ENCODE data around the gene HSPBAP1. TPM values are rescaled to one million over a fixed set of nuclear protein-coding genes. Genes with fewer than 3 reads are reported as not detected.
A peak's percentile ranks its signal among the peaks of the same experiment; 100 is the strongest.
"Not testable (repeated sequence)": the region's sequence is repeated elsewhere in the genome, so short reads cannot be mapped to it uniquely, and the experiment has no call there.

HSPBAP1 gene
- total RNA-seq, 2 donors from 2014 or later, result 6.2 to 6.4 TPM

DNA sequence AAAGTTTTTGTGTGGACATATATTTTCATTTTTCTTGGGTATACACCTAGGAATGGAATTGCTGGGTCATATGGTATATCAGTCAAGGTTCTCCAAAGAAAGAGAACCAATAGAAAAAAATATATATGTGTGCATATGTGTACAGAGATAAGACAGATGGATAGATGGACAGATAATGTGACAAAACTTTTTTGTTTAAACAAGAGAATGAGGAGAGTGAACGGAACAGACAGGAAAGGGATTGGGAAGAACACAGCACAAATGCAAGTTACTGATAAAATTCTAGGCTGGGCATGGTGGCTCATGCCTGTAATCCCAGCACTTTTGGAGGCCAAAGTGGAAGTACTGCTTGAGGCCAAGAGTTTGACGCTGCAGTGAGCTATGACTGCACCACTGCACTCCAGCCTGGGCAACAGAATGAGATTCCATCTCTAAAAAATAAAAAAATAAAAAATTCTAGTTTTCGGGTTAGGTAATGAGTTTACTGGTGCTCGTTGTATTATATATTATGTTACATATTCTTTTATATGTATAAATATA is 50.0 kb downstream of the HSPBAP1 start:
- H3K4me3 Mint-ChIP-seq, result no peak overlapping the region
- H3K36me3 Mint-ChIP-seq, result peaks cover 14% of the 10 kb centered on the region
- no peak overlapping the region for H3K27ac Mint-ChIP-seq

DNA sequence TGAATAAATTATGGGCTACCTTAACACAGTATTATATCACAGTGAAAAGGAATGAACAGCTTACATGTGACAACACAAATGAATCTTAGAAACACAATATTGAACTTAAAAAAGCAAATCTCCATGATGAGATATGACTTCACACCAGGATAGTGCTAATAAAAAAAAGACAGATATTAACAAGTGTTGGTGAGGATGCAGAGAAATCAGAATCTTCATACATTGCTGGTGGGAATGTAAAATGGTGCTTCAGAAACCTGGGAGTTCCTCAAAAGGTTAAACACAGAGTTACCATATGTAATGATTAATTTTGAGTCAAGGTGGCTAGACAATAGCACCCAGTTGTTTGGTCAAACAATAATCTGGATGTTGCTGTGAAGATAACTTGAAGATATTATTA is 51.4 kb downstream of the HSPBAP1 start:
- no peak overlapping the region for H3K27ac Mint-ChIP-seq
- H3K36me3 Mint-ChIP-seq, result peaks cover 14% of the 10 kb centered on the region
- H3K4me1 Mint-ChIP-seq (ENCODE audit: low read depth in 2 of 2), result peaks cover 0 to 4% of the 10 kb centered on the region in 2 donors
- no peak overlapping the region for H3K4me3 Mint-ChIP-seq
- H3K9me3 Mint-ChIP-seq, result no peaks in the 10 kb centered on the region
- DNase-seq (ENCODE audit: low spot score) (no peak), ATAC-seq (no peak)
- no peaks in the 10 kb centered on the region for H3K27me3 Mint-ChIP-seq

More for the DNA sequence above, 50.0 kb downstream of the HSPBAP1 start:
- Mint-ChIP-seq H3K27me3 (no peaks in the 10 kb centered on the region), H3K9me3 (no peaks in the 10 kb centered on the region), H3K4me1 (ENCODE audit: low read depth in 2 of 2) (peaks cover 0 to 4% of the 10 kb centered on the region in 2 donors)
- DNase-seq (ENCODE audit: low spot score), result no peak
- ATAC-seq, result no peak

GRCh38 chr3:122739172-122739571 is 54.5 kb downstream of the HSPBAP1 start:
- H3K4me3 Mint-ChIP-seq, result no peak overlapping the region

GRCh38 chr3:122732682-122733525 is 60.7 kb downstream of the HSPBAP1 start:
- not testable (repeated sequence) for ATAC-seq, H3K27ac Mint-ChIP-seq
- peaks cover 15% of the 10 kb centered on the region for H3K36me3 Mint-ChIP-seq

More at GRCh38 chr3:122739172-122739571, 54.5 kb downstream of the HSPBAP1 start:
- peaks cover 15% of the 10 kb centered on the region for H3K36me3 Mint-ChIP-seq
- H3K27me3 Mint-ChIP-seq, result no peaks in the 10 kb centered on the region
- DNase-seq (ENCODE audit: low spot score) (no peak), ATAC-seq (no peak)
- peaks cover 0 to 4% of the 10 kb centered on the region in 2 donors for H3K4me1 Mint-ChIP-seq (ENCODE audit: low read depth in 2 of 2)
- H3K9me3 Mint-ChIP-seq, result no peaks in the 10 kb centered on the region
- no peak overlapping the region for H3K27ac Mint-ChIP-seq

DNA sequence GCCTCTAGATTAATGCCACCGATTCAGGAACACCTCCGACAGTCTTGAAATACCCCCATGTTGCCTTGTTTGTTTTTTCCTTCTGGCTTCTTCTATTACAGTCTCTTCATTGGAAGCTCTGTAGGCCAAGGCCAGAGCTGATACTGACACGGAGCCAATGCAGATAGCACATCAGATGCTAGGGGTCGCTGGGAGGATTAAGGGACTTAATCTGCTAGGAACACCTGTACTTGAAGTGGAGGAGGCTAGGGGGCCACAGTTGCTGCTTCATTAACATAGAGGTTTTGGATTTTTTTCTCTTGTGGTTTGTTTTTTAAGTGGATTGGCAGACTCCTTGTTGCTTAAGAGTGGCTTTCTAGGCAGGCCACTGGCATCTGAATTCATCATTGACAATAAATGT is 63.4 kb downstream of the HSPBAP1 start:
- peaks cover 31% of the 10 kb centered on the region for H3K36me3 Mint-ChIP-seq
- no peak overlapping the region for H3K27ac Mint-ChIP-seq
- peaks cover 4 to 12% of the 10 kb centered on the region in 2 donors for H3K4me1 Mint-ChIP-seq (ENCODE audit: low read depth in 2 of 2)
- DNase-seq (ENCODE audit: low spot score) (no peak), ATAC-seq (no peak)
- no peaks in the 10 kb centered on the region for H3K9me3 Mint-ChIP-seq
- no peak overlapping the region for H3K4me3 Mint-ChIP-seq
- no peaks in the 10 kb centered on the region for H3K27me3 Mint-ChIP-seq

More at GRCh38 chr3:122732682-122733525, 60.7 kb downstream of the HSPBAP1 start:
- not testable (repeated sequence) for H3K4me3 Mint-ChIP-seq; H3K27me3 Mint-ChIP-seq; DNase-seq (ENCODE audit: low spot score); H3K9me3 Mint-ChIP-seq; H3K4me1 Mint-ChIP-seq (ENCODE audit: low read depth in 2 of 2)

DNA sequence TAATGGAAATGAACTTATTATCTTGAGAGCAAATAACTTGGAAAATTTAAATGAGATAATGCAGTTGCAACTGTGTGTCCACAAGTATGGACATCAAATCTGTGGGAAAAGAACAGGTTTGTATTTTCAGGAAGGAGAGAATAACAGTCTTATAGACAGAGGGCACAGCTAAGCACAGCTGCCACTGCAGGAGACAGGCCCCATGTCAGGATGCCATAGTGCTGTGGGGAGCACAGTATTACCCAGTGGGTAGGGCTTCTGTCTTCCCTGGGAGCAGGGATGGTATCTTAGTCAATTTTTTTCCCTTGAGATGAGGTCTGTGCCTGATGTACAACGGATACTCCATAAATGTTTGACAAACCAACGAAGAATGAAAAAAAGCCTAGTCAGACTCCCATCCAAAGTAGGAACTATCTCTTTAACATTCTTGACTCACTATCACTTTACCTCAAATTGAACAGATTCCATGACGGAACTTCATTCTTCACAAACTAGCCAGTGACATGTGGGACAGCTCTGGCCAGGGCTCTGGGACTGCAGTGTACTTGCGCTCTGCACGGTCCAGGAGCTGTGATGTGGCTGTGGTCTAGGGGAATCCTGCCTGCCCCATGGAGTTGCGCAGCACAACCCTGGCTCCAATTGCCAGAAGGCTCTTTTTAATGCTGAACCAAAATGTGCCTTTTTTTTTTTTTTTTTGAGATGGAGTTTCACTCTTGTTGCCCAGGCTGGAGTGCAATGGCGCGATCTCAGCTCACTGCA is 64.7 kb downstream of the HSPBAP1 start:
- Mint-ChIP-seq H3K4me1 (ENCODE audit: low read depth in 2 of 2) (peaks cover 4 to 10% of the 10 kb centered on the region in 2 donors), H3K27ac (no peak overlapping the region), H3K27me3 (no peaks in the 10 kb centered on the region), H3K4me3 (no peak overlapping the region), H3K36me3 (peaks cover 30% of the 10 kb centered on the region), H3K9me3 (no peaks in the 10 kb centered on the region)
- DNase-seq (ENCODE audit: low spot score) (no peak), ATAC-seq (no peak)

DNA sequence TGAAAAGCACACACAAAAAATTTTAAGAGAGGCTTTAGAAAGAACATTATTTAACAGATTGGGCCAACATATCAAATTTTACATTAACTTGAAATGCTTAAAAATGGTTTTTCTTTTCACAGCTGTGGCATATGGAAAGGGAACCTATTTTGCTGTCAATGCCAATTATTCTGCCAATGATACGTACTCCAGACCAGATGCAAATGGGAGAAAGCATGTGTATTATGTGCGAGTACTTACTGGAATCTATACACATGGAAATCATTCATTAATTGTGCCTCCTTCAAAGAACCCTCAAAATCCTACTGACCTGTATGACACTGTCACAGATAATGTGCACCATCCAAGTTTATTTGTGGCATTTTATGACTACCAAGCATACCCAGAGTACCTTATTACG is 65.4 kb downstream of the HSPBAP1 start:
- Mint-ChIP-seq H3K4me1 (ENCODE audit: low read depth in 2 of 2) (peaks cover 4 to 6% of the 10 kb centered on the region in 2 donors), H3K27ac (no peak overlapping the region), H3K9me3 (no peaks in the 10 kb centered on the region), H3K36me3 (peaks cover 28% of the 10 kb centered on the region), H3K27me3 (no peaks in the 10 kb centered on the region), H3K4me3 (no peak overlapping the region)
- DNase-seq (ENCODE audit: low spot score) (no peak), ATAC-seq (no peak)

DNA sequence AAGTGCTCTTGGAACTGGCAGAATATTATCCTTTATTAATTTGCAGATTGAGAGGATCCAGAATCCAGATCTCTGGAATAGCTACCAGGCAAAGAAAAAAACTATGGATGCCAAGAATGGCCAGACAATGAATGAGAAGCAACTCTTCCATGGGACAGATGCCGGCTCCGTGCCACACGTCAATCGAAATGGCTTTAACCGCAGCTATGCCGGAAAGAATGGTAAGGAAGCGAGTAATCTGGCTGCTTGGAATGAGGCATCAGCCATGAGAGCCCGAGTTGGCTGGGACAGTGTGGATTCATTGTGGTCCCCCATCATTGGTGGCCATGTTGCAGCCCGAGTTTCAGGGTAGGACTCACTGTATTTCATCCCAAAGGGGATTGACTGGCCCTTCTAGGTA is 65.9 kb downstream of the HSPBAP1 start:
- ATAC-seq (no peak), DNase-seq (ENCODE audit: low spot score) (no peak)
- no peak overlapping the region for H3K27ac Mint-ChIP-seq
- no peak overlapping the region for H3K4me3 Mint-ChIP-seq
- peaks cover 30% of the 10 kb centered on the region for H3K36me3 Mint-ChIP-seq
- H3K9me3 Mint-ChIP-seq, result no peaks in the 10 kb centered on the region
- H3K27me3 Mint-ChIP-seq, result no peaks in the 10 kb centered on the region
- peaks cover 4 to 6% of the 10 kb centered on the region in 2 donors for H3K4me1 Mint-ChIP-seq (ENCODE audit: low read depth in 2 of 2)

GRCh38 chr3:122727294-122727693 is 66.3 kb downstream of the HSPBAP1 start:
- peaks cover 34% of the 10 kb centered on the region for H3K36me3 Mint-ChIP-seq
- no peaks in the 10 kb centered on the region for H3K27me3 Mint-ChIP-seq
- ATAC-seq (no peak), DNase-seq (ENCODE audit: low spot score) (no peak)
- no peak overlapping the region for H3K4me3 Mint-ChIP-seq
- H3K27ac Mint-ChIP-seq, result no peak overlapping the region
- no peaks in the 10 kb centered on the region for H3K9me3 Mint-ChIP-seq
- peaks cover 4 to 6% of the 10 kb centered on the region in 2 donors for H3K4me1 Mint-ChIP-seq (ENCODE audit: low read depth in 2 of 2)

DNA sequence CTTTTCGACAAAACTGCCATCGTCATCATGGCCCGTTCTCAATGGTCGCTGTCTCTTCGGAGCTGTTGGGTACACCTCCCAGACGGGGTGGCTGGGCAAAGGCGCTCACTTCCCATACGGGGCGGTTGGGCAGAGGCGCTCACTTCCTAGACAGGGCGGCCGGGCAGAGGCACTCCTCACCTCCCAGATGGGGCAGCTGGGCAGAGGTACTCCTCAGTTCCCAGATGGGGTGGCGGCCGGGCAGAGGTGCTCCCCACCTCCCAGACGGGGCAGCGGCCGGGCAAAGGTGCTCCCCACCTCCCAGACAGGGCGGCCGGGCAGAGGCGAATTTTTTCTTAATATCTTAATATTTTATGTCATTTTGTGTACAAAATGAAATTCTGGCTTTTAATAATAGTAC is 68.5 kb downstream of the HSPBAP1 start:
- ATAC-seq, result no peak
- H3K27ac Mint-ChIP-seq, result no peak overlapping the region
- peaks cover 0 to 2% of the 10 kb centered on the region in 2 donors for H3K4me1 Mint-ChIP-seq (ENCODE audit: low read depth in 2 of 2)

DNA sequence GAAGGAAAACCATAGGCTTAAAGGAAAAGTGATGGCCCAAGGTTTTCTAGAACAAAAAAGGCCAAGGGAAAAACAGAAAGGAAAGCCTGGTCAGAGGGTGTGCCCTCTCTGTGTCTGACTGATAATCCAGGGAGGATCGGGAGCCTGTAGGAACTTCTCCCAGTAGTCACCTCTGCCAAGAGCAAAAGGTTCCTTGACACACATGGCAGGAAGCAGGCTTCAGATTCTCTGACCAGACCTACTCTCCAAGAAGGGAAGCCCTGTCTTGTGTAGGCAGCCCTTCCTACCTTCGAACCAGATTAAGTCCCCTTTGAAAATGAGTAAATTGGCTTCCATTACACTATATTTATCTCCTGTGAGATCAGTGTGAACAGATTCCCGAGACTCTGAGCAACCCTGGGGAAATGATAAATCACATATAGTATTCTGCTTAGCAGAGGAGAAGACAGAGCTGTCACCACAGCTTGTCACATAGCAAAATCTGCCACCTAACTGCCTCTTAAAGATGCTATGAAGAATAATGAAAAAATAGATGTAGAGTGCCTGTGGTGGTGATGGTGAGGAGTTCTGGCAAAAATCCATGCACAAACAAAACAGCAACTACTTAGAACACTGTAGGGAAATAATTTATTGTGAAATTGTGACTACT is 74.2 kb downstream of the HSPBAP1 start:
- no peak for ATAC-seq
- Mint-ChIP-seq H3K4me3 (no peak overlapping the region), H3K27ac (peak overlapping the region in 1 of 2 donors; percentile 24)

More for the DNA sequence above, 68.5 kb downstream of the HSPBAP1 start:
- no peak for DNase-seq (ENCODE audit: low spot score)
- Mint-ChIP-seq H3K36me3 (peaks cover 42% of the 10 kb centered on the region), H3K9me3 (no peaks in the 10 kb centered on the region), H3K27me3 (no peaks in the 10 kb centered on the region), H3K4me3 (no peak overlapping the region)

GRCh38 chr3:122716667-122717066 is 77.0 kb downstream of the HSPBAP1 start:
- Mint-ChIP-seq H3K4me3 (no peak overlapping the region), H3K9me3 (no peaks in the 10 kb centered on the region), H3K27me3 (no peaks in the 10 kb centered on the region), H3K27ac (no peak overlapping the region), H3K36me3 (peaks cover 71% of the 10 kb centered on the region), H3K4me1 (ENCODE audit: low read depth in 2 of 2) (peaks cover 4 to 6% of the 10 kb centered on the region in 2 donors)
- no peak for DNase-seq (ENCODE audit: low spot score)
- no peak for ATAC-seq

More for the DNA sequence above, 74.2 kb downstream of the HSPBAP1 start:
- Mint-ChIP-seq H3K27me3 (no peaks in the 10 kb centered on the region), H3K4me1 (ENCODE audit: low read depth in 2 of 2) (peaks cover 0 to 2% of the 10 kb centered on the region in 2 donors), H3K36me3 (peaks cover 67% of the 10 kb centered on the region), H3K9me3 (no peaks in the 10 kb centered on the region)
- DNase-seq (ENCODE audit: low spot score), result no peak

DNA sequence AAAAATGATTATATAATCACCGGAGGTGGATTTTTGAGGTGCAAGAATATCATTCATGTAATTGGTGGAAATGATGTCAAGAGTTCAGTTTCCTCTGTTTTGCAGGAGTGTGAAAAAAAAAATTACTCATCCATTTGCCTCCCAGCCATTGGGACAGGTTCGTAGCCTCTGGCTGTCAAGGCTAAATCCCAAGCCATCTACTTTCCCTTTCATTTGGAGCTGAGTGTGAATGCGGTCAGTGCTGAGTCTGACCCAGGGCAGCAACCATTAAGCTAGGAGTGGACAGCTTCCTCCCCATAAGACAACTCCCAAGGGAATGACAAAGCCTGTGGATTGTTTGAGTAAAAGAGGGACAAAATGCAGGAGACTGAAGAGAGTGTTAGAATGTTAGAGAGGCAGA is 79.4 kb downstream of the HSPBAP1 start:
- H3K4me1 Mint-ChIP-seq (ENCODE audit: low read depth in 2 of 2), result peaks cover 24 to 27% of the 10 kb centered on the region in 2 donors
- DNase-seq (ENCODE audit: low spot score) (no peak), ATAC-seq (no peak)
- no peak overlapping the region for H3K27ac Mint-ChIP-seq
- H3K36me3 Mint-ChIP-seq, result peaks cover 75% of the 10 kb centered on the region
- H3K27me3 Mint-ChIP-seq, result no peaks in the 10 kb centered on the region
- no peak overlapping the region for H3K4me3 Mint-ChIP-seq
- H3K9me3 Mint-ChIP-seq, result no peaks in the 10 kb centered on the region

Data from natural killer cell treated with Interleukin-12 subunit alpha and Interleukin-12 subunit beta and Interleukin-15 and Interleukin-18, amount 100 ng/mL, for 72 hours (primary cell).